Measurements from ENCODE around the gene PLA2G4E.

The PLA2G4E gene

DNA sequence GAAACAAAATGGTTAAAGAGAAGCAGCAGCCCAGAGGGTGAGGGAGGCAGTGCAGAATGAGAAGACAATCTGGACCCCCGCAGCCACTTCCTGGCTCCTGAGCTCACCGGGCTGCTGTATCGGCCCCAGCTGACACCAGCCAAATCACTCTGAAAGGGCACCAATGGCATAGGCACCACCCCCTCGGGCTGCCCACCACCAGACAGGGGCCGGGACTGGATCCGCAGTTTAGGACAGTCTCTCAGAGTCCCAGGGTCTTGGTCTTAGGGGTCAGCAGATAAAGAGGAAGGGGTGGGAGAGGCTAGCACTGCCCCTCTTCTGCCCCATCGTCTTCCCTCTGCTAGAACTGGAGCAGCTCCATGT, 30.6 kb downstream of the PLA2G4E start:
- DNase-seq: no peak

DNA sequence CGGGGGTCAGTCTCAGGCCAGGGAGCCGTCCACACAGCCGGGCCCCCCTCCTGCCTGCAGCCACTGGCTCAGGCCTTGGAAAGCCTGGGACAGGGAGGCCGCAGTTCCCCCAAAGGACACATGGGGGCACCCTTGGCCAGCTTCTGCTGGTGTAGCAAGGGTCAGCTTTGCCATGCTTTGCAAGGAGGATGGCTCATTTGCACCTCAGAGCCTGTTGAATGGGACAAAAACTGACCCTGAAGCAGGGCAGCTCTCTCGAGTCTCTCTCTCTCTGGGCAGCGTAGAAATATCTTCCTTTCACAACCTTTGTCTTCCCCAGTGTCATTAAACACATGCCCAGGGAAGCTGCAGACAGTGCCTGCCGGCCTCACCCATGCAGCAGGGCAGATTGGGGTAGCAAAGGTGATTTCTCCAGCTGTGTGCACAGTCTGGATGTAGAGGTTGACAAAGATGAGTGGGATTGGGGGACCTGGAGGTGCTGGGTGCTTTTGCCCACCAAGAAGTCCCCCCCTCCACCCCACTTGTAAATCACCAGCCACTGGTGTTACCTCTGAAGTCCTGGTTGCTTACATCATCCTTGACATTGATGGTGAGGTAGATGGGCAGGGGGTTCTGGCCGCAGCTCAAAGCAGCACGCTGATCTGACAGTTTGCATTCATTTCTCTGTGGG, 31.1 kb downstream of the PLA2G4E start:
- no peak for DNase-seq

DNA sequence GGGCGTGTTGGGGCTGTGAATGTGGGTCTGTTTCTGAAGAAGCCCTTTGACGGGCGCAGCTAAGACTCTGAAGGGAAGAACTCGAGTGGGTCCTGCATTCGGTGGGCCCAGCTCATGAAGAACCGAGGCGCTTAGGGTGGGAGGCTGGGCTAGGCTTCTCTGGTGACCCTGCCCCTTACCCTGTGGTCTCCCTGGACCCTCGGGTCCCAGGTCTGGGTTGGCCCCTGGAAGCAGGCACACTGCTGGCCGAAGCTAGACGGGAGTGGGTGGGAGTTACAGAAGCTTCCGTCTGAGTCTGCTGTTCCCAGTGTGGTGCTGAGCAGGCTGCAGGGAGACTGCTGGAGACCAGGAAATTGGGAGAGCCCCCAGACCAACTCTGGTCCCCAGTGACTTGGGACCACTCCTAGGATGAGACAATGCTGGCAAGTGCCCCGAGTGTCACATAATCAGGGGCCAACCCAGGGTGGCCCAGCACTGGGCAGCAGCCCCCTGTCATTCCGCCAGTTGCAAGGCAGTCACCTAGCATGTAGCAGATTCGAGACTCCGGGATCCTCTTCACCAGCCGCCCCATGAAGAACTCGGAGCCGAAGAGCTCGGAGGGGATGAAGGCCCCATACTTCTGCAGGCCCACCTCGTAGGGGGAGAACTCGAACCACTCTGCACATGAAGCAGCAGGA, 31.8 kb downstream of the PLA2G4E start:
- DNase-seq: no peak

DNA sequence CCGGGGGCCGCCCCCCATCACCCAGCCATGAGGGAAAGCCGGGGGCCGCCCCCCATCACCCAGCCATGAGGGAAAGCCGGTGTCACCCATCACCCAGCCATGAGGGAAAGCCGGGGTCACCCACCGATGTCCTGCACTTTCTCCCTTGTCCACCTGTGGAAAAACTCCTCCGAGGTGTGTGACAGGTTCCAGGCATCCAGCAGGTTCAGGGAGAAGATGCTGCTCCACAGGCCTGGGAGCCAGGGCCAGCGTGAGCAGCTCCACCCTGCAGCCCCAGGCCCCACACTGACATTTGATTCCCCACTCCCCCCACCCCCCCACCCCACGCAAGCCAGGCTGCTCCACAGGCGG, 32.9 kb downstream of the PLA2G4E start:
- no peak for DNase-seq

DNA sequence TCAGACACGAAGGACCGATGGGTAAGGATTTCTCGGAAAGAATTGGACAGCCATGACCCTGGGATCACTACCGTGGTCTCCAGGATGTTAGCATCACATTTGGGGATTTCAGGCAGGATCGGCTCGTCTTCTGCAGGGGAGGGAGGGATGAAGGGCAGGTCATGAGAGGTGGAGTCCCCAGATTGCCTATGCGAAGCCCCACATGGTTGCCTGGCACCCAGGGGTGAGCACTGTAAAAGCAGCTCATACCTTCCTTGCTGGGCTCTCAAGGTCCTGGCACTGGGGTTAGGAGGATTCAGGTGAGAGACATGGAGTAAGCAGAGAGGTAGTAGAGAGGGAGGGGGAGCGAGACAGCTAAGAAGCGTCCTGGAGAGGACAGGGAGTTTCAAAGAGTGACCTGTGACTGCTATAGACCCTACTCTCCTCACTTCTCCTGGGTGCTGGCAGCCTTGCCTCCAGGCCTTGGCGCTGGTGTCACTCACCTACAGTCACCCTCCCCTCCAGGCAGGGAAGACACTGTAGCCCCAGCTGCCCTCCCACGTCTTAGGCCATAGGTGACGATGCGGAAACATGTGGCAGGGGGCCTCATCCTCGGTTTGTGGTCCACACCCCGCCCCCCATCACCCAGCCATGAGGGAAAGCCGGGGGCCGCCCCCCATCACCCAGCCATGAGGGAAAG, 33.5 kb downstream of the PLA2G4E start:
- DNase-seq: no peak

DNA sequence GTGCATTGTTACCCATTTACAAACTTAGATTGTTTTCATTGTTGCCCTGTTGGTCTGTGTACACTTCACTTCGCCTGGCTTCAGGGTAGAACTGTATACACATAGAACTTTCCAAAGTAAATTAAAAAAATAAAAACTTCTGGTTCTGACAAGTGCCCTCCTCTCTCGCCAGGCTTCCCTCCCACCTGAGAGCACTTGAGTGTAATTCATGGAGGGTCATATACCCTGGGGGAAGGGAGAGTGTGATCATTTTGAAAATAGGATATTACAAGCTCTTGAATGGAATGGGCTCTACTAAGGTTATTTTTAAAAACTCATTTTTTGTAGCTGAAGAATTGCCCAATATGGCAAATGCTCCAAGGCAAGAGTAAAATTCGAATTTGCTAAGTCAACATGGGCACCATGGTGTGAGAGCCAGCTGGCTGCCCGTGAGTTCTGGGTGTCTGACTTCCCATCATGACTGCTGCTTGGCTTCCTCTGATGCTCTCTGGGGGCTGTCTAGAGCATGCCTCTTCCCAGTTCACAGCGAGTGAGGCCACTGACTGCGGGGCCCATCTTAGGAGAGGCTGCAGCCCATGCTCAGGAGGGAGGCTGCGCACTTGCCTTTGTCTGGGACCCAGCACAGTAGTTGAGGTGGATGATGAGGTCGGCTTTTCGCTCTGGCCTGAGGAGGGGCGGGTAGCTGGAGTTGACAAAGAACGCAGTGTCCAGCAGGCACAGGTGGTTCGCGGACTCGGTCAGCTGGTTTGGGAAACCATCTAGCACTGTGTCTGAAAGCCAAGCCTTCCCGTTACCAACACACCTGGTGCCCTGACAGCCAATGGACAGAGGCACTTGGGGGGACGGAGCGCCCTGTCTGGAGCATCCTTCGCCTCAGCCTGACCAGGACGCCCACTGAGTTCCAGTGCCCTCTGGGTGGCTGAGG, 35.3 kb downstream of the PLA2G4E start:
- DNase-seq: no peak

GRCh38 chr15:41984622-41985021, 36.2 kb downstream of the PLA2G4E start:
- DNase-seq: no peak

- no peak for DNase-seq
Observed at GRCh38 chr15:41983621-41984571, 36.9 kb downstream of the PLA2G4E start.

- no peak for DNase-seq
Observed at GRCh38 chr15:41983221-41983620, 37.6 kb downstream of the PLA2G4E start.

DNA sequence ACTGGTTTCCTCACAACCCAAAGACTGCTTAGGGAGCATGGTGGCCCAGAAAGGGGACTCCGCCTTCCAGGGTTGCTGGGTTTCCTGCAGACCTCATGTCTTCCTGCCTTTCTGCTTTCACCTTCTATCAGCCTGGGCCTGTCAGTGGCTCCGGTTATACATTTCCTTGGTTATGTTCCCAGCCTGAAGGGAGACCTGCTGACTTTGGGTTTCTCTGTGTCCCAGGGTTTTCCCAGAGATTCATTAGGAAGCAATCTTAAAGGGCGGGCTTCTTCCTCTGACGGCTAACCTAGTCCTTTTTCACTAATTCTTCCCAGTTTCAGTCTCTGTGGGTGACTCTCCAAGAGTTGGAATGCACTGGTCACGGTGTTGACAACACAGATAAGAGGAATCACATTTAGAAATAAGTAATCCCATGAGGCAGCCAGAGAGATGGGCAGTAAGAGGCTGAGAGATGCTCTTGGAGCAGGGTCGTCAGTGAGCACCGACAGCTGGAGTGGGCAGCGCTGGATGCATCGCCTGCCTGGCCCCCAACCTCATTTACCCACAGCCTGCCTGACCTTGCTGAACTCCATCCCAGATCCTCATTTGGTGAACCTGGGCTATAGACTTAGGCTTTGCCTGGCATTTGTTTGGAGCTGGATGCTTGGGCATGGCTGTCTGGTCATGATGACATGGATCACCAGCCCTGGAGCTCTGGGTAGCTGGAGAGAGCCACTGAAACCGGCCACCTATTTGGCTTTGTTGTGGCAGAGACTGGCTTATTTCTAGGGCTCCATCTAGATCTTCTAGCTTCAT, 38.5 kb downstream of the PLA2G4E start:
- DNase-seq: no peak

- no peak for DNase-seq
Observed at GRCh38 chr15:41981371-41982132, 39.3 kb downstream of the PLA2G4E start.

DNA sequence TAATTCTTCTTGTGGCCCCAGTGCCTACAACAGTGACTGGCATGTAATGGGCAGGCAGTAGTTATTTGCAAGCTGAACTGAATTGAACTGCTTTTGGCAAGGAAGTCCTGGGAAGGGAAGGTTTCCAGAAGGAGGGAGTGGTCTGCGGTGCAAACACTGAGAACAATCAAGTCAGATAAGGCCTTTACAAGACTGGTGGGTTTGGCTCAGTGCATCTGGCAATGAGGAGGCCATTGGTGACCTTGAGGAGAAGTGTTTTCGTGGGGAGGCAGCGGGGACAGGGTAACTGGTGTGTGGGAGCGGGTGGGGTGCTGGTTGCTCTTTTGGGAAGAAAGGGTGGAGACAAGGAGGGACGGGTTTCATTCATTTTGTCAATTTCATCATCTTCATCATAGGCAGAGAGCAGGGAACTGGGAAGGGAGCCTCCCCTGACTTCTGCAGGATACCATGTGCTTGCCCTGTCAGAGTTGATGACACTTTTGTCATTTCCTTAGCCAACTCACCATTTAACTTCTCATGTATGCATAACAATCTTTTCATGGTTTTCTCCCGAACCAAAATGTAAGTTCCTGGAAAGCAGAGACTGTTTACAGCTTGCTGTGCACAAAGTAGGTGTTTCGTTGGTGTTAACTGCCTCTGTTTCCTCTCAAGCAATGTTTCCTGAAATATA, 40.1 kb downstream of the PLA2G4E start:
- DNase-seq: no peak

DNA sequence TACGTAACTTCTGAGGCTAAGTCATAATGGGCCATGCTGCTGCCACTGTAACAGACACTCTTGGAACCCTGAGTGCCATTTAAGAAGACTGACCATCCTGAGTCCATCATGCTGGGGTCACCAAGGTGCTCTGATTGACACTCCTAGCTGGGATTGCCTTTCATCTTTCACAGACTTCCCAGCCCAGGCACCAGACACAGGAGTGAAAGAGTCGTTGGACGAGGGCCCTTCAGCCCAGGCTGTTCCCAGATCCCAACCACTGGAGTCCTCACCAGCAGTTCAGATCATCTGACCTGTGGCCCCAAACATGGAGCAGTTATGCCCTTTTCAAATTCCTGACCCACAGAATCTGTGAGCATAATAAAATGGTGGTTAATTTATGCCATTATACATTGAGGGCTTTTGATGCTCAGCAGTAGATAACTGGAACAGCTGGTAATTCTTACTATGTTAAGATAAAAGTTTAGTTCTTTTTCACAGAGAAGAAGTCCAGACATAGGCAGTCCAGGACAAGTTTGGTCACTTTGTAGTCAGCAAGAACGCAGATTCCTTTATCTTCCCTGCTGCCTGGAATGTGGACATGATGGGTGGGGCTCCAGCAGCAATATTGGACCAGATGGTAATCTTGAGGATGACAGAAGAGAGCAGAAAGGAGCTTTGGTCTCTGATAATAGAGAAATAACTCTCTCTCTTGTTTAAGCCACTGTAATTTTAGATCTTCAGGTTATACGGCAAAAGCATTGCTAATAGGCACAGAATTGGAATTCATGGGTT, 41.2 kb downstream of the PLA2G4E start:
- DNase-seq: no peak

GRCh38 chr15:41978534-41978933, 42.3 kb downstream of the PLA2G4E start:
- no peak for DNase-seq

- no peak for DNase-seq
Observed at GRCh38 chr15:41977757-41978383, 43.0 kb downstream of the PLA2G4E start.

GRCh38 chr15:41975669-41976068, 45.2 kb downstream of the PLA2G4E start:
- no peak for DNase-seq

DNA sequence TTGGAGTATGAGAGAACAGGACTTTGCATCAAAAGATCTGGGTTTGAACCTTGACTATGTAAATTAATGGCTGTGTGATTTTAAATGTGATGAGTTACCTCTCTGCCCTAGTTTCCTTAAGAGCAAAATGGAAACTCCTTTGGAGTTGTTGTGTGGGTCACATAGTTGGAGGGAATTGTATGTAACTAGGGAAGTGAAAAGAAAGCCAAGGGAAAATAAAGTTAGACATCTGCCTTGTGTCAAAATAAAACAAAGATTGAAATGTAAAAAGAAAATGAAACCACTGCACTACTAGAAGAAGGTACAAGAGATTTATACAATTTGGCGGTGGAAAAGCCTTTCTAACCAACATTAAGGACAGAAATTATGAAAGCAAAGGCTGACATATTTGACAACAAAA, 46.8 kb downstream of the PLA2G4E start:
- DNase-seq: no peak

All from DMS 273 treated with DMSO at 0.1 percent for 48 hours (cell line).